KG1 (cell line): Measurements from ENCODE around the gene MSI2.

ENCODE experiments used
- DNase-seq: peaks from one replicate; lab custom pipeline; 2025; lab: John Stamatoyannopoulos, UW

MSI2 gene

DNA sequence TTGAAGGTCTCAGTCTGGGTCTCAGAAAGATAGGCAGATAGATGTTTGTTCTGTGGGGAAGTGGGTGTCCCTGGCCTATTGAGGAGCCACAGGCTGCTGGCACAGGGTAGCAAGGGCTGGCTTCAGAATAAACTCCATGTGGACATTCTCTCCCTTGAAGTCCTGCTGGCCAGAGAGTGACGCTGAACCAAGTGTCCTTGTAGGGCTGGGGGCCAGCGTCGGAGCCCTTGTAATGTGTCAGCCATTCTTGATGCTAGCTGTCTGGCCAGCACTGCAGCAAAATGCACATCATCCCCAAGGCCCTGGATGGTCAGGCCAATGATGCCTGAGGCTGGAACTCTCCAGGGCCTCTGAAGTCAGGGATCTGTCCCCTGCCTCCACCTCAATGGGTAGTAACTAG lies 385.4 kb downstream of the MSI2 start:
- DNase-seq: no peak

GRCh38 chr17:57643062-57643461 lies 386.7 kb downstream of the MSI2 start:
- DNase-seq: no peak

GRCh38 chr17:57644326-57644725 lies 388.0 kb downstream of the MSI2 start:
- no peak for DNase-seq

GRCh38 chr17:57645950-57646665 lies 389.8 kb downstream of the MSI2 start:
- no peak for DNase-seq

GRCh38 chr17:57648720-57649119 lies 392.4 kb downstream of the MSI2 start:
- DNase-seq: no peak

GRCh38 chr17:57649191-57649590 lies 392.9 kb downstream of the MSI2 start:
- DNase-seq: no peak

- no peak for DNase-seq
Measured at GRCh38 chr17:57649731-57650484, 393.6 kb downstream of the MSI2 start.

DNA sequence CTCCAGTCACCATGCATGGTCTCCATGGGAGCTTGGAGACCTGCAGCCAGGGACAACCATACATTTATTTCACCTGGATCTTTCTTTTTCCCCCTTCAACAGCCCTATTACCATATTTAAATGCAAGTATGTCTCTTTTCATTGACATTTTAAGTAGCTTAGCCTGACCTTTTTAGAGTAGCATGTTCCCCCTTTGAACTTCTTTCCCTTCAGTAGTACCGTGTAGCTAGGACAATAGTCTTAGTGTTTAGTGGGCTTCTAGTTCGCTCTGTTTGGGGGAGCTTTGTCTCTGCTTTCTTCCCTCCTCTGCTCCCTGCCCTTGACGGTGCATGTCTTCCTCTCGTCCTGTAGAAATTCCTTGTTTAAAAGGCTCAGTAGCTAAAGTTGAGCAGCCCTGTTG lies 394.2 kb downstream of the MSI2 start:
- DNase-seq: no peak

- no peak for DNase-seq
Measured at GRCh38 chr17:57651451-57651850, 395.1 kb downstream of the MSI2 start.

DNA sequence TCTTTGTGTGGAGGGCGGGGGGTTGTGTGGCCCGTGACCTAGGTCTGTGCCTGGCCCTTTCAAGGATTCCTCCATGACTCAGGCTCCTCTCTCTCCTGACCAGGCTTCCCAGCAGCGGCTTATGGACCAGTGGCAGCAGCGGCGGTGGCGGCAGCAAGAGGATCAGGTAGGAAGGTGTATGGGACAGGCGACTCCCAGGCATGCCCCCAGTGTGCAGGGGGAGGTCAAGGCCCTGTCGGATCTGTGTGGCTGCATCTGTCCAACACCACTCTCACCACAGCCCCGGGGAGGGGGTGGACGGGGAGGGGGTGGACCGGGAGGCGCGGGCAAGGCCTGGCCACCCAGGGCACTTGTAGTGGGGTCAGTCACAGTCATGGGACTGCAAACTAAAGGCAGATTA lies 395.7 kb downstream of the MSI2 start:
- no peak for DNase-seq

- DNase-seq: no peak
Measured at GRCh38 chr17:57652811-57653210, 396.5 kb downstream of the MSI2 start.

GRCh38 chr17:57653279-57653678 lies 397.0 kb downstream of the MSI2 start:
- no peak for DNase-seq

DNA sequence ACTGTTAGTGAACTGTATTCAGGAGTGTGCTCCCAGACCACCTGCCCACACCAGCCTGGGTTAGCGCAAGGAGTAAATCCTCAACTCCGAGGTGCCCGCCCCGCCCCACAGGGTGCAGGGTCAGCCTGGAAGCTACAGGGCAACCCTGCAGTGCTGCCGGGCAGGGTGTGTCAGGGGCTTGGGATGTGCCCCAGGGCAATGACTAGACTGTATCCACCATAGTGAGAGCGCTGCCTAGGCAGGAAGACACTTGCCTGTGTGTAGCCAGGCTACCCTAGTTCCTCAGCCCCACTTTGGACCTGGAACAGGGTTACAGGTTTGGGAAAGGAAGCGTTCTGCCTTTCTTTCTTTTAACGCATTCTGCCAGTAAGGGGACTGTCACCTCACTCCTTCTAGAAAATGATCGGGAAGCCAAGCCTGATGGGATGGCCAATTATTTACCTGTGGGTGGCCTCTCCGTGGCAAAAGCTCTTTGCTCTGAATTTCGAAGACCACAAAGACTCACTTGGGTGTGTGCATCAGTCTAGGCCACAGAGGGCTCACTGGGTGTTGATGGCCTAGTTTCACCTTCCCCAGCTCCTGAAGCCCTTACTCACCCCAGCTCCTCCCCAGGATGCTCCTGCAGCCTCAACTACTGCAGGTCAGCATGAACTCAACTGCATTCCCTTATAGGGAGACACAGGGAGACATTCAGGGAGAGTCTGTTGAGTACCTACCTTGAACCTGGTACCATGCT lies 397.9 kb downstream of the MSI2 start:
- DNase-seq: no peak

GRCh38 chr17:57655553-57655952 lies 399.2 kb downstream of the MSI2 start:
- no peak for DNase-seq

GRCh38 chr17:57657211-57657610 lies 400.9 kb downstream of the MSI2 start:
- no peak for DNase-seq

- DNase-seq: no peak
Measured at GRCh38 chr17:57662041-57662440, 405.7 kb downstream of the MSI2 start.

- no peak for DNase-seq
Measured at GRCh38 chr17:57662644-57663308, 406.5 kb downstream of the MSI2 start.

DNA sequence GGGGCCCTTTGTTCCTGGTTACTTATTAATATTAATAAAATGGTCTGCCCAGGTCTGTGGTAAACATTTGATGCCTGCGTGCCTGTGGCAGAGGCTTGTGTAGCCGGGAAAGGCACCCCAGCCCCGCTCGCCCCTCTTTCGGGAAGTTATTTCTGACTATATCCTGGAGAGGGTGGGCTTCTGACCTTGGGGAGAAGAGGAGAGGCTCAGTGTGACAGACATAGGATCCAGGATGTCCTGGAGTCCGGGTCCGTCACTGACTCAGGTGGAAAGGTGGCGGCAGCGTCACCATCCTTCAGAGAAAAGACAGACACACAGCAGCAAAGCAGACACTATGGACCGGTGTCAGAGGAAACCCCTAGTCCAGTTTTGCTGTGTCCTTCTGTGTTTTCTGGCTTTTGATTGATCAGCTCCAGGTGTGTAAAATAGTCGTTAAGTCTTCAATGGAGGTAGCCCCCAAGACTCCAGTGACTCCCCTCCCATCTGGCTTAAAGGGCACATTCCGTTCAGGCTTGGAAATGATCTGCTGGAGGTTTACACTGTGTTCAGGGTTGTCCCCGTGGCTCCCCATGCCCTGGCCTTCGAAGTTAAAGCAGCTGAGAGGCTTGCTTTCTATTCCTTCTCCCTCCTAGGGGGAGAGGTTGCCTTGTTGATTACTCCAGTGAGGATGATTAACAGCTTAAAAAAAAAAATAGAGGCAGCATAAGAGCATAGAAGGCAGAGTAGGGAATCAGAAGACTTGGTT lies 407.2 kb downstream of the MSI2 start:
- DNase-seq: no peak

GRCh38 chr17:57665128-57665527 lies 408.8 kb downstream of the MSI2 start:
- DNase-seq: no peak

- DNase-seq: no peak
Measured at GRCh38 chr17:57665696-57666095, 409.4 kb downstream of the MSI2 start.

DNA sequence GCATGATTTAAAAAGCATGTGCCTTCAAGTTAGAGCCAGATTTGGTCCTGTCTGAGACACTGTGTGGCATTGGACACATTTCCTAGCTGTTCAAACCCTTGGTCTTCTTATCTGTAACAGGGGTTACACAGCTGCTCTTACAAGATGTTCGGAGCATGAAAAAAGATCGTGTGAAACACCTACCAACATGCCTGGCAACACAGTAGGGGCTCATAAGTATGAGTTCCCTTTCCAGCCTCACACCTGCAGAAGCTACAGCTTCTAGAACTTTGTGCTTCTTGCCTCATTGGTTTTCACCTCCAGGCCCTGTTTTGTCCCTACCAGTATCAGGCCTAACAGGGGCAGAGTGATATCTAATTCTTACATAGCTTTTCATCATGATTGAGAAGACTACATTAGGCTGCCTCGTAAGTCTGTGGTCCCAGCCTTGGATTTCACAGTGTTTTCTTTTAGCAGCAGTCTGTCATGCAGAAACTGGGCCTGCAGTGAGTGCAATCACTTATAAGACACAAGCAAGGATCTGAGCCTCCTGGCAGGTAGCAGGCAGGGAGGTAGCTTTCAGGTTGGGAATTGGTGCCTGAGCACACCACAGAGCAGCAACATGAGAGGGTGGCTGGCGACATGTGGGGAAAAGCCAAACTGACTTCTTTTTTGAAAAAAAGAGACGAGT lies 410.0 kb downstream of the MSI2 start:
- no peak for DNase-seq
